Neural cell (in vitro differentiated cells): ENCODE data around the gene MYO1H.

ENCODE experiments used
- CTCF ChIP-seq: fragments of 450-650 bp; IDR thresholded peaks from 2 replicates; pipeline ENCODE4 v1.5.1; 2014; ENCODE audit warnings: antibody characterized with exemption, mild to moderate bottlenecking, moderate library complexity; ENCODE audit not compliant: poor library complexity, severe bottlenecking
- EP300 ChIP-seq: fragments of 450-650 bp; conservative IDR thresholded peaks from 2 replicates; pipeline ENCODE4 v1.6.1; 2014; ENCODE audit warnings: antibody characterized with exemption, mild to moderate bottlenecking, moderate library complexity; ENCODE audit not compliant: poor library complexity, severe bottlenecking

DNA sequence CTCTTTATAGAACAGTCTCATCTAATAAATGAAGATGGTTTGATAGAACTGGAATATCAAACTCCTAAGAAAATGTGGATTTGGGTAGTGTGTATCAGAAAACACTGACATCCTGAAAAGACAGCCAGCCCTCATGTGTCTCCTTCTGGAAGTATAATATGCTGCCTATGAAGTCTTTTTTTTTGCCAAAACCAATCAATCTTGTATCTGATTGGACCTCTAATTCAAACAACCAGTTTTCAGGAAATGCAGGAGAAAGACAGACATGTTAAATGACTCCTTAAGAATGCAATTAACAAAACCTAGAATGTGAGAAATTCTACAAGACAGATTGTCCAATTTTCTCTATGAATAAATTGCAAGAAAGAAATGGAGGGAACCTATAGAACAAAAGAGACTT, 34.3 kb downstream of the MYO1H start:
- TF ChIP-seq EP300 (no peak), CTCF (no peak)
